Cerebellar nuclear complex (tissue), 1 donor: ENCODE results near the gene MEAF6.
A peak's percentile ranks its signal among the peaks of the same experiment; 100 is the strongest.
"Not testable (repeated sequence)": the region's sequence is repeated elsewhere in the genome, so short reads cannot be mapped to it uniquely, and the experiment has no call there.

Experiments
- DNase-seq, 2 experiments: peaks; one replicate each; lab custom pipeline; 2025; lab: John Stamatoyannopoulos, UW

Gene MEAF6

GRCh38 chr1:37514350-37515184 lies at the start of gene MEAF6:
Gene MEAF6, minus strand, starts transcription at chr1:37514766. Its CDS starts 20 bp downstream, at chr1:37514746.
- DNase-seq = peak in 1 of 2 experiments; percentile 10

- no peak for DNase-seq
Observed at GRCh38 chr1:37562984-37563383, 48.4 kb upstream of the MEAF6 start.

GRCh38 chr1:37561133-37562132 lies 46.9 kb upstream of the MEAF6 start:
- DNase-seq = no peak

- DNase-seq = no peak
Observed at GRCh38 chr1:37560401-37561132, 46.0 kb upstream of the MEAF6 start.

GRCh38 chr1:37559957-37560379 lies 45.4 kb upstream of the MEAF6 start:
- not testable (repeated sequence) for DNase-seq

- DNase-seq = no peak
Observed at GRCh38 chr1:37559080-37559479, 44.5 kb upstream of the MEAF6 start.

GRCh38 chr1:37558411-37558810 lies 43.8 kb upstream of the MEAF6 start:
- DNase-seq = no peak

GRCh38 chr1:37557402-37557801 lies 42.8 kb upstream of the MEAF6 start:
- no peak for DNase-seq

GRCh38 chr1:37556712-37557196 lies 42.2 kb upstream of the MEAF6 start, which contains the start of gene DNALI1:
Gene DNALI1, plus strand, starts transcription at chr1:37556940. Its CDS starts 55 bp downstream, at chr1:37556995.
- DNase-seq = peak in 1 of 2 experiments; percentile 1

- DNase-seq = peak; percentile 33 to 76
Observed at GRCh38 chr1:37553927-37554808, 39.6 kb upstream of the MEAF6 start, which contains the start of gene SNIP1. Gene SNIP1, minus strand, starts transcription at chr1:37554293. Its CDS starts 64 bp downstream, at chr1:37554229.

- DNase-seq = no peak
Observed at GRCh38 chr1:37553598-37553926, 39.0 kb upstream of the MEAF6 start.

GRCh38 chr1:37549341-37549740 lies 34.8 kb upstream of the MEAF6 start:
- DNase-seq = no peak

- DNase-seq = no peak
Observed at GRCh38 chr1:37545019-37545418, 30.5 kb upstream of the MEAF6 start.

- DNase-seq = no peak
Observed at GRCh38 chr1:37544530-37544929, 30.0 kb upstream of the MEAF6 start.

GRCh38 chr1:37540036-37540785 lies 25.6 kb upstream of the MEAF6 start:
- no peak for DNase-seq

- not testable (repeated sequence) for DNase-seq
Observed at GRCh38 chr1:37539154-37539553, 24.6 kb upstream of the MEAF6 start.

GRCh38 chr1:37537378-37537777 lies 22.8 kb upstream of the MEAF6 start:
- no peak for DNase-seq

GRCh38 chr1:37533317-37534093 lies 18.9 kb upstream of the MEAF6 start:
- no peak for DNase-seq
